ENCODE results near the gene OXCT1. TPM values are rescaled to one million over a fixed set of nuclear protein-coding genes. Genes with fewer than 3 reads are reported as not detected.

Gene OXCT1
- total and polyA plus RNA-seq, 7 donors = 5.5 to 22.1 (median 10.7) TPM

DNA sequence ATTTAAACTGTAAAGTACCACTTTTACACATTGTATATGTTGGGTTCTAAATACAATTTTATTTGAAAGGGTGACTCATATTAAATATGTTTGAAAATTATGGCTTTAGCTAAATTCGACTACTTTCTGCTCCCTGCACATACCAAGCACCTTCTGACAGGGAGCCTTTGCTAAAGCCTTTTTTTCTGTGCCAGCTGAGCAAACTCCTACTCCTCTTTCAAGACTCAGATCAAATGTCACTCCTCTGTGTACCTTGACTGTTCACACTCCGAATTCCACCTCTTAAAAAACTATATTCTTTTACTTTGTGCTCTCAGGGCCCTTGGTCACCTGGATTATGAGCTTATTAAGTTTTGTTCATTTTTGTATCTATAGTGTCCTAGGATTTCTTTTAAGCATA, 6.5 kb upstream of the OXCT1 start:
- intact Hi-C loops (cut with DNase I) = no loop called here
- Histone ChIP-seq H3K4me3 (no peak overlapping the region), H3K36me3 (ENCODE audit: insufficient read depth in 1 of 2, low read depth in 1 of 2) (no peaks in the 10 kb centered on the region), H3K27ac (peak overlapping the region; percentile 9), H3K27me3 (ENCODE audit: insufficient read depth in 3 of 3, low read length in 2 of 3) (no peaks in the 10 kb centered on the region), H3K9me3 (no peaks in the 10 kb centered on the region), H3K4me1 (no peaks in the 10 kb centered on the region)
- no peak for TF ChIP-seq CTCF (IDR thresholded peaks at IDR 0.05)
- DNase-seq (no peak), ATAC-seq (no peak)
- 41 to 45% (median 42%) methylated on average over 2 of the region's 2 CpGs for WGBS, 3 donors

GRCh38 chr5:41875121-41875520, 4.9 kb upstream of the OXCT1 start:
- no peak for DNase-seq
- Histone ChIP-seq H3K4me1 (no peaks in the 10 kb centered on the region), H3K4me3 (no peak overlapping the region), H3K36me3 (ENCODE audit: insufficient read depth in 1 of 2, low read depth in 1 of 2) (no peaks in the 10 kb centered on the region), H3K27ac (no peak overlapping the region), H3K27me3 (ENCODE audit: insufficient read depth in 3 of 3, low read length in 2 of 3) (no peaks in the 10 kb centered on the region), H3K9me3 (no peaks in the 10 kb centered on the region)
- no peak for TF ChIP-seq CTCF (IDR thresholded peaks at IDR 0.05)
- no peak for ATAC-seq
- intact Hi-C loops (cut with DNase I) = no loop called here

DNA sequence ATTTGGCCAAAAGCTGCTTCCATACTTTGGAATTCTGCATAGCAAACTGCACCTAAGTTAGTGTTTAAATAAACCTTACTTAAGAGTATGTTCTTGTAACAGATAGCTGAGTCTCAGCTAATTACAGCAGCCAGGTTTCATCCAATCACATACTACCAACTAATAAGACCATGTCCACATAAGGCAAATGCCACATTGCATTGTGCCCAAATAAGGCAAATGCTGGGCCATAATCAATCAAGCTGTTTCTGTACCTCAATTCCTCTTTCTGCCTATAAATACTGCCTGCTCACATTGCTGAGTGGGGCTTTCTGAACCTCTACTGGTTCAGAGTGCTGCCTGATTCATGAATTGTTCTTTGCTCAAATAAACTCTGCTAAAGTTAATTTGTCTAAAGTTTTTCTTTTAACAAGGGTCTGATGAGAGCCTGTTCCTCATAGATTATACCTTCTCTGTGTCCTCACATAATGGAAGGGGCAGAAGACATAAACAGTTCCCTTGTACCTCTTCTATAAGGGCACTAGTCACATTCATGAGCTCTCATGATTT, 4.4 kb upstream of the OXCT1 start:
- Histone ChIP-seq H3K9me3 (no peaks in the 10 kb centered on the region), H3K27me3 (ENCODE audit: insufficient read depth in 3 of 3, low read length in 2 of 3) (no peaks in the 10 kb centered on the region), H3K27ac (no peak overlapping the region), H3K36me3 (ENCODE audit: insufficient read depth in 1 of 2, low read depth in 1 of 2) (no peaks in the 10 kb centered on the region), H3K4me1 (no peaks in the 10 kb centered on the region), H3K4me3 (no peak overlapping the region)
- intact Hi-C loops (cut with DNase I) = no loop called here
- no peak for DNase-seq
- ATAC-seq = no peak
- TF ChIP-seq CTCF (IDR thresholded peaks at IDR 0.05) = no peak

DNA sequence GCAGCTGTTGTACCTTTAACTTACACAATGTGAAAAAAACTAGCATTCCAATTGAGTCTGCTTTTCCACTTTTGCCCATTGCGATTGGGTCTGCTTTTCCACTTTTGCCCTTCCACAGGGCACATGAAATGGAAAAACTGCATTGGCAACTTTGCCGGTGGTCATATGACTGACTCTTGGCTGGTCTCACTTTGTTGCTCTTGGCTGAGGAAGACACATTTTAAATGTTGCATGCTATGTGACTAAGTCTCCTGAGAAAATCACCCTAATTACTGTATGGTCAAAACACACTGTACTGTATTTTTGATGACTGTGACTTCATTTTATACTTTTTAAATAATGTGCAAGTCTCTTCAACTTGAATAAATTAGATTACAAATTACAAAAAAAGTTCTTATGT, 1.6 kb upstream of the OXCT1 start:
- ATAC-seq = no peak
- H3K4me1 ChIP-seq = peaks cover 5% of the 10 kb centered on the region
- H3K36me3 ChIP-seq (ENCODE audit: insufficient read depth in 1 of 2, low read depth in 1 of 2) = no peaks in the 10 kb centered on the region
- TF ChIP-seq CTCF (IDR thresholded peaks at IDR 0.05) = no peak
- no peak for DNase-seq
- H3K4me3 ChIP-seq = no peak overlapping the region
- no peaks in the 10 kb centered on the region for H3K9me3 ChIP-seq
- H3K27me3 ChIP-seq (ENCODE audit: insufficient read depth in 3 of 3, low read length in 2 of 3) = no peaks in the 10 kb centered on the region
- intact Hi-C loops (cut with DNase I) = no loop called here
- no peak overlapping the region for H3K27ac ChIP-seq
- WGBS, 3 donors = 15 to 18% (median 16%) methylated on average over 2 of the region's 2 CpGs

DNA sequence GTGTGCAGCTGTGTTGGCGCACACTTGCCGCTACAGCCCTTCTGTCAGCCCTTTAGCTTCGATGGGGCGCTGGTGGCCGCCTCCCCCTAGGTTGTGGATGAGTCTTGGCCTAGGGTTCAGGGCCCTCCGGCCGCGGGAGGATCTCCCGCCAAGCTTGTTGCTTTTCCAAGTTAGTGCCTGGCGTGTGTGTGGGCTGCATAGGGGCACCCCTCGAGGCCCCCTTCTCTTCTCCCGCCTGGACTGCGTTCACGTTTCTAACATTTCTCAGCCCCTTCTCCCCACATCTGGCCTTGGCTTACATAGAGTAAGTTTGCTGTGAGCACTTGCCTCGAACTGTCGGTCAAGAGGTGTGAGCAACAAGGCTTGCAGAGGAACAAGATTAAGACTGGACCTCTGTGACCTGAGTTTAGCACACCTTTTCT, 413 bp upstream of the OXCT1 start:
- WGBS, 3 donors = 14 to 24% (median 15%) methylated on average over 16 of the region's 16 CpGs
- Histone ChIP-seq H3K27me3 (ENCODE audit: insufficient read depth in 3 of 3, low read length in 2 of 3) (no peaks in the 10 kb centered on the region), H3K9me3 (no peaks in the 10 kb centered on the region), H3K27ac (peak overlapping the region; percentile 78), H3K4me1 (peaks cover 5% of the 10 kb centered on the region), H3K4me3 (peak overlapping the region; percentile 85), H3K36me3 (ENCODE audit: insufficient read depth in 1 of 2, low read depth in 1 of 2) (no peaks in the 10 kb centered on the region)
- intact Hi-C loops (cut with DNase I) = no loop called here
- DNase-seq (no peak), ATAC-seq (no peak)
- TF ChIP-seq CTCF (IDR thresholded peaks at IDR 0.05) = no peak

All from psoas muscle (tissue), 8 donors.